Keratinocyte (primary cell): Measurements from ENCODE around the gene TBC1D16. TPM values are rescaled to one million over a fixed set of nuclear protein-coding genes. Genes with fewer than 3 reads are reported as not detected.

Source experiments
- DNase-seq: peaks from one replicate; pipeline ENCODE4 v3.0.0-alpha.2; 2011; ENCODE audit warnings: low read depth, missing footprints, low spot score
- FAIRE-seq: peaks from 2 replicates; lab custom pipeline; 2011; peaks lifted over from hg19 to GRCh38; lab: Jason Lieb, UNC
- H2AFZ ChIP-seq: 2 replicates; pipeline ENCODE4 v1.6.0; 2012; ENCODE audit warnings: low read length, control low read depth, inconsistent platforms; ENCODE audit not compliant: control insufficient read depth
- H3K27ac ChIP-seq: 2 replicates; pipeline ENCODE4 v1.5.1; 2011; ENCODE audit warnings: low read length; ENCODE audit not compliant: control insufficient read depth, insufficient read depth
- H3K27me3 ChIP-seq: 3 replicates; pipeline ENCODE4 v1.6.0; 2011; ENCODE audit warnings: low read length; ENCODE audit not compliant: control insufficient read depth, insufficient read depth; ENCODE audit errors: extremely low read depth
- H3K36me3 ChIP-seq, 2 experiments: 2 replicates in 1 of 2; 3 replicates in 1 of 2; pipeline ENCODE4 v1.5.1; 2011; ENCODE audit warnings: low read length in 2 of 2, mild to moderate bottlenecking in 1 of 2; ENCODE audit not compliant: control insufficient read depth in 2 of 2, insufficient read depth in 2 of 2; ENCODE audit errors: extremely low read depth in 1 of 2
- H3K4me1 ChIP-seq: 3 replicates; pipeline ENCODE4 v1.5.1; 2011; ENCODE audit warnings: low read length; ENCODE audit not compliant: control insufficient read depth, insufficient read depth; ENCODE audit errors: extremely low read depth
- H3K4me2 ChIP-seq: 3 replicates; pipeline ENCODE4 v1.6.0; 2011; ENCODE audit warnings: low read depth, low read length; ENCODE audit not compliant: control insufficient read depth, insufficient read depth; ENCODE audit errors: extremely low read depth
- H3K4me3 ChIP-seq, 3 experiments: fragments of 200-600 bp in 1 of 3; sonication (generic) in 1 of 3; 2 replicates in 2 of 3; 3 replicates in 1 of 3; pipeline ENCODE4 v1.5.1; 2011 to 2016; ENCODE audit warnings: low read length in 3 of 3, mild to moderate bottlenecking in 3 of 3, control low read depth in 2 of 3, inconsistent platforms in 1 of 3, low read depth in 1 of 3, mixed read lengths in 1 of 3, mixed run types in 1 of 3, moderate library complexity in 1 of 3; ENCODE audit not compliant: control insufficient read depth in 2 of 3, insufficient read depth in 2 of 3; ENCODE audit errors: extremely low read depth in 1 of 3
- H3K79me2 ChIP-seq: 2 replicates; pipeline ENCODE4 v1.6.0; 2012; ENCODE audit warnings: low read length; ENCODE audit not compliant: control insufficient read depth, insufficient read depth
- H3K9ac ChIP-seq: 3 replicates; pipeline ENCODE4 v1.6.0; 2011; ENCODE audit warnings: low read length; ENCODE audit not compliant: control insufficient read depth, insufficient read depth; ENCODE audit errors: extremely low read depth
- H3K9me1 ChIP-seq: 3 replicates; pipeline ENCODE4 v1.6.0; 2011; ENCODE audit warnings: low read length; ENCODE audit not compliant: control insufficient read depth, insufficient read depth; ENCODE audit errors: extremely low read depth
- H3K9me3 ChIP-seq: 2 replicates; pipeline ENCODE4 v1.5.1; 2012; ENCODE audit warnings: low read depth, low read length; ENCODE audit not compliant: control insufficient read depth
- H4K20me1 ChIP-seq: 3 replicates; pipeline ENCODE4 v1.6.0; 2011; ENCODE audit warnings: low read length; ENCODE audit not compliant: control insufficient read depth, insufficient read depth; ENCODE audit errors: extremely low read depth
- EZH2 ChIP-seq: IDR thresholded peaks from one replicate; pipeline ENCODE4 v1.6.1; 2012; ENCODE audit warnings: inconsistent platforms, mild to moderate bottlenecking, low read length, moderate library complexity
- dilution Hi-C: fragments of 300-500 bp; cut with MboI; formaldehyde crosslinking; loops from one replicate; pipeline ENCODE4 v1.7.0; 2020; ENCODE audit warnings: low sequenced_read_pairs; ENCODE audit not compliant: extremely low pct_ligation_motif_present
- polyA plus RNA-seq, 5 experiments: library from polyadenylated mRNA; depleted of rRNA in 3 of 5; stranded (reverse) in 3 of 5; stranded (forward) in 1 of 5; unstranded in 1 of 5; fragments of >200 nt; gene quantifications; 1 replicate in 1 of 5; 2 replicates in 3 of 5; 3 replicates in 1 of 5; pipeline versions ENCODE4 v1.2.1 to v1.2.3, GENCODE V29; 2011 to 2012; ENCODE audit warnings: missing spikeins in 2 of 5, low read depth in 1 of 5, low replicate concordance in 1 of 5
- TF ChIP-seq, protein P1 (sequence below), 3 experiments: IDR thresholded peaks in 1 of 3; conservative IDR thresholded peaks in 1 of 3; optimal IDR thresholded peaks in 1 of 3; 2 replicates in 2 of 3; 3 replicates in 1 of 3; pipeline versions ENCODE3 to v1.5.1; 2011; ENCODE audit warnings: low read length in 3 of 3, mild to moderate bottlenecking in 3 of 3, moderate library complexity in 2 of 3, control low read depth in 1 of 3, inconsistent platforms in 1 of 3; ENCODE audit not compliant: insufficient read depth in 2 of 3; ENCODE audit errors: extremely low read depth in 1 of 3

TBC1D16 gene
- polyA plus RNA-seq, 1 donor (not counting 4 experiments of a cell fraction or from before 2014, with no cell fraction given): 8.6 TPM

DNA sequence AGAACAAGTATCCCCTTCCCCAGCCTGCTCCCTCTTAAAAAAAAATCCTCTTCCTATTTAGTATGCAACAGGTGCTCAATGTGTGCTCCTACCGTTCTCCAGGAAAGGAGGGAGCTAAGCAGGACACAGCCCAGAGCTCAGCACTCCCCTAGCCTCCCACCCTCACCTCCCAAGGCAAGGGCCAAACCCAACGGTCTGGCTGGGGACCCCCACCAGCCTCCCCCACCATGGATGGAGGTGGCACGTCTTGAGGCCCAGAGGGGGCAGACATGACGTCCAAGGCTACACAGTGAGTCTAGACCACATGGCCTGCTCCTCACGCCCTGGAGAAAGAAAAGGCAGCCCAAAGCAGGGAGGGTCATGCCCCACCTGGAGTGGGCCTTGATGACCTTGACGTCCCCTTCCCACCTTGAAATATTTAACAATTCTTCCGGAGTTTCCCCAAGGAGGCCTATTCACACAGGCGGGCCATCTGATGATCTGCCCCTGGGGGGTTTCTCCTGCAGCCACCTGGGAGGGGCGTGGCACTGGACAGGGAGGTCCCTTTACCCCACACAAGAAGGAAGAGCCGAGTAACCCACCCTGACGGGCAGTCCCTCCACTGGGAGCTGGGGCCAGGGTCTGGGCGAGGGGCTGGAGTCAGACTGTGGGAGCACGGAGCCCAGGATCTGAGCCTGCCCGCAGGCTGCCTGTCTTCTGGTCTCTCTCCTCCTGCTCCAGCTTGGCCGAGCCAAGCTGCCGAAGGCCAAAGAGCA is 107.0 kb downstream of the TBC1D16 start:
- dilution Hi-C loops: no loop called here
- no peak overlapping the region for H3K9ac ChIP-seq
- H3K9me3 ChIP-seq: no peaks in the 10 kb centered on the region
- H3K9me1 ChIP-seq: no peaks in the 10 kb centered on the region
- no peak overlapping the region for H3K4me3 ChIP-seq
- no peaks in the 10 kb centered on the region for H3K4me1 ChIP-seq
- H3K79me2 ChIP-seq: no peaks in the 10 kb centered on the region
- no peak overlapping the region for H2AFZ ChIP-seq
- TF ChIP-seq, protein P1, sequence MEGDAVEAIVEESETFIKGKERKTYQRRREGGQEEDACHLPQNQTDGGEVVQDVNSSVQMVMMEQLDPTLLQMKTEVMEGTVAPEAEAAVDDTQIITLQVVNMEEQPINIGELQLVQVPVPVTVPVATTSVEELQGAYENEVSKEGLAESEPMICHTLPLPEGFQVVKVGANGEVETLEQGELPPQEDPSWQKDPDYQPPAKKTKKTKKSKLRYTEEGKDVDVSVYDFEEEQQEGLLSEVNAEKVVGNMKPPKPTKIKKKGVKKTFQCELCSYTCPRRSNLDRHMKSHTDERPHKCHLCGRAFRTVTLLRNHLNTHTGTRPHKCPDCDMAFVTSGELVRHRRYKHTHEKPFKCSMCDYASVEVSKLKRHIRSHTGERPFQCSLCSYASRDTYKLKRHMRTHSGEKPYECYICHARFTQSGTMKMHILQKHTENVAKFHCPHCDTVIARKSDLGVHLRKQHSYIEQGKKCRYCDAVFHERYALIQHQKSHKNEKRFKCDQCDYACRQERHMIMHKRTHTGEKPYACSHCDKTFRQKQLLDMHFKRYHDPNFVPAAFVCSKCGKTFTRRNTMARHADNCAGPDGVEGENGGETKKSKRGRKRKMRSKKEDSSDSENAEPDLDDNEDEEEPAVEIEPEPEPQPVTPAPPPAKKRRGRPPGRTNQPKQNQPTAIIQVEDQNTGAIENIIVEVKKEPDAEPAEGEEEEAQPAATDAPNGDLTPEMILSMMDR (optimal IDR thresholded peaks at IDR 0.05 in 1 of 3, IDR thresholded peaks at IDR 0.05 in 1 of 3, conservative IDR thresholded peaks at IDR 0.05 in 1 of 3; ENCODE audit: extremely low read depth in 1 of 3, insufficient read depth in 2 of 3, low read length in 3 of 3): no peak
- TF ChIP-seq EZH2: no peak
- no peaks in the 10 kb centered on the region for H3K36me3 ChIP-seq
- H3K27ac ChIP-seq: no peak overlapping the region
- no peaks in the 10 kb centered on the region for H4K20me1 ChIP-seq
- no peak for DNase-seq
- FAIRE-seq: no peak
- H3K4me2 ChIP-seq: no peak overlapping the region
- peaks cover 53% of the 10 kb centered on the region for H3K27me3 ChIP-seq

DNA sequence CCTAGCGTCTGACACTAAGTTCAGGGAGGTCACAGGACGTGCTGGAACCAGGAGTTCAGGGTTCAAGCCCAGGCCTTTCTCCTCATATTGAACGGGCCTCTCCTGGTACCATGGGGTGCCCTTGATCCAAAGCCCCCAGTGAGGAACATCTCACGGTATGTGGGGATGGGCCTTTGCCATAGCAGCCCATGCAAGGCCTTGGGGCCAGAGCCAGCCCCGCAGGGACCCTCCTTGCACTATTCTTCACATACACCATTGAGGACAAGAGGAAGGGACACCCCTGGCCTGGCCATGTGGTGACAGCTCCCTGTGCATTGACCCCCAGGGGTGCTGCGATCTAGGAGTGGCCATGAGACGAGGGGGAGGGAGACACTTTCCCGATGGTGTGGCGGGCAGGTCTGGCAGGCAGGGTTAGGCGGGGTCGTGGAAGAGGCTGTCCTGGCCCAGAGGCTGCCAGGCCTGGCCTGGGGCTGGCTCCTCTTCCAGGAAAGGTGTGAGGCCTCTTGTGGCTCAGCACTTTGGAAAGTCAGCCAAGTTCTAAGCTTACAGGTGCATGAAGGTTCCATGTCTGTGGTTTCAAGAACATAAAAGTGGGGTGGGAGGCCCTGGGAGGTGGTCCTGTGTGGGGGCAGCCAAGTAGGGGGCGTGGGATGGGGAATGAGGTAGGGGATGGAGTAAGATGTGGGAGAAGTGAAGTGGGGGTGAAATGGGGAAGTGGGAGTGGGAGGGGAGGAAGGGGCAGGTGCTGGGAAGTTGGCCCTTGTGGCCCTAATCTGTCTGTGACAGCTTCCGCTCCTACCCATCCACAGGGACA is 107.8 kb downstream of the TBC1D16 start:
- no peaks in the 10 kb centered on the region for H4K20me1 ChIP-seq
- DNase-seq: no peak
- no peak for FAIRE-seq
- no peak overlapping the region for H2AFZ ChIP-seq
- H3K9ac ChIP-seq: no peak overlapping the region
- dilution Hi-C loops: no loop called here
- no peaks in the 10 kb centered on the region for H3K9me1 ChIP-seq
- H3K4me3 ChIP-seq: no peak overlapping the region
- no peaks in the 10 kb centered on the region for H3K4me1 ChIP-seq
- no peaks in the 10 kb centered on the region for H3K9me3 ChIP-seq
- peaks cover 52% of the 10 kb centered on the region for H3K27me3 ChIP-seq
- no peak overlapping the region for H3K4me2 ChIP-seq
- no peaks in the 10 kb centered on the region for H3K36me3 ChIP-seq
- TF ChIP-seq, protein P1 (optimal IDR thresholded peaks at IDR 0.05 in 1 of 3, IDR thresholded peaks at IDR 0.05 in 1 of 3, conservative IDR thresholded peaks at IDR 0.05 in 1 of 3; ENCODE audit: extremely low read depth in 1 of 3, insufficient read depth in 2 of 3, low read length in 3 of 3): no peak
- TF ChIP-seq EZH2: no peak
- H3K27ac ChIP-seq: no peak overlapping the region
- no peaks in the 10 kb centered on the region for H3K79me2 ChIP-seq
